MM.1S (cell line): Measurements from ENCODE around the gene KCND3.

Source experiments
- DNase-seq: peaks from one replicate; pipeline ENCODE4 v3.0.0-alpha.2; 2015
- H2AFZ ChIP-seq: fragments of 300-600 bp; sonication (generic); 2 replicates; pipeline ENCODE4 v1.6.0; 2016; ENCODE audit warnings: antibody characterized with exemption, low read length
- H3F3A ChIP-seq: fragments of 300-600 bp; sonication (generic); 2 replicates; pipeline ENCODE4 v1.6.1; 2016; ENCODE audit warnings: mild to moderate bottlenecking, antibody characterized with exemption, low read length, moderate library complexity, mixed read lengths; ENCODE audit not compliant: insufficient read depth
- H3K27ac ChIP-seq: fragments of 300-600 bp; sonication (generic); 2 replicates; pipeline ENCODE4 v1.5.1; 2016; ENCODE audit warnings: mild to moderate bottlenecking, low read length
- H3K27me3 ChIP-seq: fragments of 300-600 bp; sonication (generic); replicated peaks from 2 replicates; pipeline ENCODE4 v1.6.0; 2016; ENCODE audit warnings: low read length; ENCODE audit not compliant: insufficient read depth
- H3K36me3 ChIP-seq: fragments of 300-600 bp; sonication (generic); replicated peaks from 2 replicates; pipeline ENCODE4 v1.6.1; 2016; ENCODE audit warnings: mild to moderate bottlenecking, low read length, mixed read lengths; ENCODE audit not compliant: insufficient read depth
- H3K4me1 ChIP-seq: fragments of 300-600 bp; sonication (generic); 2 replicates; pipeline ENCODE4 v1.6.1; 2016; ENCODE audit warnings: low read length, mixed read lengths
- H3K4me2 ChIP-seq: fragments of 300-600 bp; sonication (generic); 2 replicates; pipeline ENCODE4 v1.6.0; 2016; ENCODE audit warnings: low read depth, low read length
- H3K4me3 ChIP-seq: fragments of 300-600 bp; sonication (generic); 2 replicates; pipeline ENCODE4 v1.5.1; 2016; ENCODE audit warnings: low read length, mixed read lengths
- H3K79me2 ChIP-seq: fragments of 300-600 bp; sonication (generic); 2 replicates; pipeline ENCODE4 v1.6.1; 2016; ENCODE audit warnings: mixed run types, low read length, mixed read lengths
- H3K9ac ChIP-seq: fragments of 300-600 bp; sonication (generic); 2 replicates; pipeline ENCODE4 v1.6.1; 2016; ENCODE audit warnings: low read length, mixed read lengths
- H3K9me2 ChIP-seq: fragments of 300-600 bp; sonication (generic); replicated peaks from 2 replicates; pipeline ENCODE4 v1.6.1; 2016; ENCODE audit warnings: mild to moderate bottlenecking, low read length, mixed read lengths; ENCODE audit not compliant: insufficient read depth
- H3K9me3 ChIP-seq: fragments of 300-600 bp; sonication (generic); replicated peaks from 2 replicates; pipeline ENCODE4 v1.6.1; 2016; ENCODE audit warnings: mild to moderate bottlenecking, low read length, mixed read lengths; ENCODE audit not compliant: insufficient read depth
- H4K20me1 ChIP-seq: fragments of 300-600 bp; sonication (generic); 2 replicates; pipeline ENCODE4 v1.6.1; 2016; ENCODE audit warnings: mild to moderate bottlenecking, low read length, moderate library complexity, mixed read lengths; ENCODE audit not compliant: insufficient read depth
- EZH2 ChIP-seq: fragments of 300-600 bp; sonication (generic); optimal IDR thresholded peaks from 2 replicates; pipeline ENCODE3; 2017; ENCODE audit warnings: low read depth, mild to moderate bottlenecking, antibody characterized with exemption, low read length, mixed read lengths
- EZH2phosphoT487 ChIP-seq: fragments of 300-600 bp; sonication (generic); IDR thresholded peaks from 2 replicates; pipeline ENCODE4 v1.6.1; 2018; ENCODE audit warnings: antibody characterized with exemption, low read length
- TF ChIP-seq, protein P1 (sequence below): fragments of 300-600 bp; sonication (generic); IDR thresholded peaks from 2 replicates; pipeline ENCODE4 v1.5.1; 2016; ENCODE audit warnings: antibody characterized with exemption, low read length, mixed read lengths

Gene KCND3

DNA sequence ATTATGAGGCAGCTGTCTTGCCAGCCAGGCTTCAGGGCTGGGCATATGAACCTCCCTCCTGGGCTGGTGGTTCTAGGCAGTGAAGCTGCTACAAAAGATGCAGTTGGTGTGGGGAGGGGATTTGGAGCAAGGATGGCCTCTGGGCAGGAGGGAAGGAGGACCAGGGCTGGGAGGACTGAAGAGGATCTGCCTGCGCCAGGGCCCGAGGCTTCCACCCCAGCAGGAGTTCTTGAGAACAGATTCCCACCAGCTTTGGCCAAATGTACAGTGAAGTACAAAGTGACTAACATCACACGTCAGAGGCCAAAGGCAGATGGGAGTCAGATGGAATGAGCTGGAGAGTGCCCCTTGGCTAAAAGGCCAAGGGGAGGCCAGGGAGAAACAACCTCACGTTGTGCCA, 171.4 kb downstream of the KCND3 start:
- TF ChIP-seq, protein P1, sequence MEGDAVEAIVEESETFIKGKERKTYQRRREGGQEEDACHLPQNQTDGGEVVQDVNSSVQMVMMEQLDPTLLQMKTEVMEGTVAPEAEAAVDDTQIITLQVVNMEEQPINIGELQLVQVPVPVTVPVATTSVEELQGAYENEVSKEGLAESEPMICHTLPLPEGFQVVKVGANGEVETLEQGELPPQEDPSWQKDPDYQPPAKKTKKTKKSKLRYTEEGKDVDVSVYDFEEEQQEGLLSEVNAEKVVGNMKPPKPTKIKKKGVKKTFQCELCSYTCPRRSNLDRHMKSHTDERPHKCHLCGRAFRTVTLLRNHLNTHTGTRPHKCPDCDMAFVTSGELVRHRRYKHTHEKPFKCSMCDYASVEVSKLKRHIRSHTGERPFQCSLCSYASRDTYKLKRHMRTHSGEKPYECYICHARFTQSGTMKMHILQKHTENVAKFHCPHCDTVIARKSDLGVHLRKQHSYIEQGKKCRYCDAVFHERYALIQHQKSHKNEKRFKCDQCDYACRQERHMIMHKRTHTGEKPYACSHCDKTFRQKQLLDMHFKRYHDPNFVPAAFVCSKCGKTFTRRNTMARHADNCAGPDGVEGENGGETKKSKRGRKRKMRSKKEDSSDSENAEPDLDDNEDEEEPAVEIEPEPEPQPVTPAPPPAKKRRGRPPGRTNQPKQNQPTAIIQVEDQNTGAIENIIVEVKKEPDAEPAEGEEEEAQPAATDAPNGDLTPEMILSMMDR, result no peak
- TF ChIP-seq EZH2phosphoT487 (no peak), EZH2 (no peak)

GRCh38 chr1:111814642-111815041, 174.8 kb downstream of the KCND3 start:
- Histone ChIP-seq H4K20me1 (no peaks in the 10 kb centered on the region), H3K4me2 (no peak overlapping the region), H3K27ac (no peak overlapping the region), H3K9me3 (no peaks in the 10 kb centered on the region), H3K9ac (no peak overlapping the region), H2AFZ (no peak overlapping the region), H3K4me1 (no peaks in the 10 kb centered on the region), H3K4me3 (no peak overlapping the region), H3K36me3 (no peaks in the 10 kb centered on the region), H3K79me2 (no peaks in the 10 kb centered on the region), H3K9me2 (no peaks in the 10 kb centered on the region), H3K27me3 (no peaks in the 10 kb centered on the region), H3F3A (no peaks in the 10 kb centered on the region)
- DNase-seq, result no peak
- TF ChIP-seq, protein P1, result no peak
- TF ChIP-seq EZH2 (no peak), EZH2phosphoT487 (no peak)

More for the DNA sequence above, 171.4 kb downstream of the KCND3 start:
- Histone ChIP-seq H3K4me3 (no peak overlapping the region), H3K27me3 (no peaks in the 10 kb centered on the region), H3K9me2 (no peaks in the 10 kb centered on the region), H3K9ac (no peak overlapping the region), H3K27ac (no peak overlapping the region), H3K36me3 (no peaks in the 10 kb centered on the region), H3K4me2 (no peak overlapping the region), H4K20me1 (no peaks in the 10 kb centered on the region), H3K4me1 (no peaks in the 10 kb centered on the region), H2AFZ (no peak overlapping the region), H3K79me2 (no peaks in the 10 kb centered on the region), H3F3A (no peaks in the 10 kb centered on the region), H3K9me3 (no peaks in the 10 kb centered on the region)
- DNase-seq, result no peak

DNA sequence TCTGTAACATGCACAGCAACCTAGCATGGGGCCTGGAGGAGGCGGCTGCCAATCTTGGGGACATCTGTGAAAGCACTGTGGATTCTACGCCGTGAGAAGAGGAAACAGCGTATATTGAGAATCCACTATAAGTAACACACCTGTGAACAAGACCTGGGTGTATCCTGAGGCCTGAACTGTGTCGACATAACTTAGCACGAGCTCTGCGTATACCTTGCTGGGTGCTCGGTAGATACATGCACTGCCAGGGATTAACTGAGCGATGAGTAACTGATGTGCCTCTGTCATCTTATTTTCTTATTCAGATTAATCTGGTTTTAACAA, 175.2 kb downstream of the KCND3 start:
- Histone ChIP-seq H3K9me2 (no peaks in the 10 kb centered on the region), H2AFZ (no peak overlapping the region), H3K9ac (no peak overlapping the region), H3K4me3 (no peak overlapping the region), H3K79me2 (no peaks in the 10 kb centered on the region), H3K9me3 (no peaks in the 10 kb centered on the region), H3K27me3 (no peaks in the 10 kb centered on the region), H4K20me1 (no peaks in the 10 kb centered on the region), H3K4me1 (no peaks in the 10 kb centered on the region), H3K27ac (no peak overlapping the region), H3K4me2 (no peak overlapping the region), H3F3A (no peaks in the 10 kb centered on the region), H3K36me3 (no peaks in the 10 kb centered on the region)
- no peak for TF ChIP-seq EZH2phosphoT487
- TF ChIP-seq, protein P1, result no peak
- TF ChIP-seq EZH2, result no peak
- DNase-seq, result no peak
